Stomach (tissue), 9 donors: ENCODE measurements around the gene PATZ1. TPM values are rescaled to one million over a fixed set of nuclear protein-coding genes. Genes with fewer than 3 reads are reported as not detected.
A peak's percentile ranks its signal among the peaks of the same experiment; 100 is the strongest.

Experiments
- DNase-seq, 2 donors: peaks; one replicate each; pipeline versions ENCODE4 v3.0.0 to v3.0.0-alpha.2; 2013 to 2019
- H3K27ac ChIP-seq, 5 donors: fragments of 200-600 bp in 4 of 5; sonication (generic) in 4 of 5; one replicate each; pipeline ENCODE4 v1.5.1; 2013 to 2019; ENCODE audit warnings: mild to moderate bottlenecking in 1 of 5, moderate library complexity in 1 of 5
- H3K27me3 ChIP-seq, 3 donors: fragments of 200-600 bp; sonication (generic); one replicate each; pipeline ENCODE4 v1.5.1; 2017 to 2019; ENCODE audit warnings: mixed run types in 1 of 3
- H3K36me3 ChIP-seq, 4 donors: fragments of 200-600 bp; sonication (generic); 1 replicate in 3 of 4; 2 replicates in 1 of 4; pipeline ENCODE4 v1.5.1; 2016 to 2019
- H3K4me1 ChIP-seq, 4 donors: fragments of 200-600 bp; sonication (generic); one replicate each; pipeline ENCODE4 v1.5.1; 2016 to 2019
- H3K4me3 ChIP-seq, 4 donors: fragments of 200-600 bp; sonication (generic) in 3 of 4; one replicate each; pipeline ENCODE4 v1.5.1; 2016 to 2019; ENCODE audit warnings: mild to moderate bottlenecking in 1 of 4
- H3K9me3 ChIP-seq, 4 donors: fragments of 200-600 bp; sonication (generic); one replicate each; pipeline ENCODE4 v1.5.1; 2016 to 2019
- CTCF ChIP-seq, 7 experiments: fragments of 450-650 bp in 4 of 7; fragments of 200-600 bp in 3 of 7; sonication (generic) in 3 of 7; IDR thresholded peaks; one replicate each; pipeline ENCODE4 v1.5.1; 2016 to 2019; ENCODE audit warnings: antibody characterized with exemption in 7 of 7, control low read depth in 2 of 7, mild to moderate bottlenecking in 1 of 7
- EP300 ChIP-seq: sonication (generic); formaldehyde crosslinking; IDR thresholded peaks from one replicate; pipeline ENCODE4 v1.6.1; 2017; ENCODE audit warnings: antibody characterized with exemption
- POLR2A ChIP-seq, 4 donors: fragments of 450-650 bp; IDR thresholded peaks; one replicate each; pipeline ENCODE4 v1.6.1; 2016; ENCODE audit warnings: antibody characterized with exemption in 4 of 4, control low read depth in 2 of 4, mild to moderate bottlenecking in 1 of 4, moderate library complexity in 1 of 4
- POLR2AphosphoS5 ChIP-seq, 3 donors: sonication (generic); formaldehyde crosslinking; IDR thresholded peaks; one replicate each; pipeline ENCODE4 v1.6.1; 2016; ENCODE audit warnings: antibody characterized with exemption in 3 of 3
- WGBS, 5 donors: extraction: QIAGEN DNeasy Blood & Tissue Kit in 3 of 5; methylation state at CpG; one replicate each; pipeline versions ENCODE4 v1.1.5 to v1.1.7; 2013 to 2018; 5-methylcytosine and 5-hydroxymethylcytosine counted together
- intact Hi-C: fragments of 100-400 bp; cut with DNase I; formaldehyde crosslinking; loops from one replicate; pipeline ENCODE4 v1.15.1; 2023; ENCODE audit warnings: low total_unique reads
- polyA plus RNA-seq, 3 donors: library from polyadenylated mRNA; stranded (reverse); fragments of 200-250 nt; gene quantifications; one replicate each; pipeline ENCODE4 v1.2.3, GENCODE V29; 2013
- total RNA-seq, 5 donors: library from RNA; depleted of rRNA; stranded (reverse); fragments of >200 nt; gene quantifications; one replicate each; pipeline versions ENCODE4 v1.1.0 to v1.2.3, GENCODE V29; 2014 to 2016
- donor health status: healthy with polysubstance abuse.
- donor health status: Bipolar disorder and iron deficiency.
- donor health status: healthy.

The PATZ1 gene
- total and polyA plus RNA-seq, 8 donors, result 4.9 to 21.1 (median 14.0) TPM

DNA sequence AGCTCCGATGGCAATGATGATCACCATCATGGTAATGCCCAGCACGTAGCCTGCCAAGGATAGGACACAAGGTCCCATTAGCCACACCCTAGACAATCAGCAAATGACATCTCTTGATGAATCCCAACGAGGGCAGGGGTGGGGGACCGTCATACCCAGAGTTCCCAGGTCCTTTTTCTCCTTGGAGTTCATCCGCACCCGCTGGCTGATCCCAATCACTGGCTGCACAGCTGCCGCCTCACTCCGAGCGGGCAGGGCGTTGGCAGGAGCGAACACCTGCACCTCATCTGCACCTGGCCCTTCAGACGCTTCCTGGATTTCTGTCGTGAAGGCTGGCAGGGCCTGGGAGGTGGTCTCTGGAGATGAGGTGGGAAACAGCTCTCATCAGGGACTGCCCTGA, 56.8 kb downstream of the PATZ1 start:
- intact Hi-C loops, result no loop called here
- Histone ChIP-seq H3K9me3 (no peaks in the 10 kb centered on the region), H3K36me3 (peaks cover 23 to 53% (median 48%) of the 10 kb centered on the region in 4 donors), H3K27ac (peak overlapping the region; percentile 95 to 97 (median 95)), H3K4me3 (peak overlapping the region; percentile 56 to 70 (median 62)), H3K27me3 (no peaks in the 10 kb centered on the region), H3K4me1 (peaks cover 45 to 93% (median 68%) of the 10 kb centered on the region in 4 donors)
- peak; percentile 44 to 47 for DNase-seq
- TF ChIP-seq POLR2AphosphoS5 (IDR thresholded peaks at IDR 0.05) (no peak), POLR2A (IDR thresholded peaks at IDR 0.05) (no peak), CTCF (IDR thresholded peaks at IDR 0.05) (no peak), EP300 (no peak)
- 46 to 72% (median 63%) methylated on average over 10 to 13 of the region's 13 CpGs for WGBS, 5 donors

DNA sequence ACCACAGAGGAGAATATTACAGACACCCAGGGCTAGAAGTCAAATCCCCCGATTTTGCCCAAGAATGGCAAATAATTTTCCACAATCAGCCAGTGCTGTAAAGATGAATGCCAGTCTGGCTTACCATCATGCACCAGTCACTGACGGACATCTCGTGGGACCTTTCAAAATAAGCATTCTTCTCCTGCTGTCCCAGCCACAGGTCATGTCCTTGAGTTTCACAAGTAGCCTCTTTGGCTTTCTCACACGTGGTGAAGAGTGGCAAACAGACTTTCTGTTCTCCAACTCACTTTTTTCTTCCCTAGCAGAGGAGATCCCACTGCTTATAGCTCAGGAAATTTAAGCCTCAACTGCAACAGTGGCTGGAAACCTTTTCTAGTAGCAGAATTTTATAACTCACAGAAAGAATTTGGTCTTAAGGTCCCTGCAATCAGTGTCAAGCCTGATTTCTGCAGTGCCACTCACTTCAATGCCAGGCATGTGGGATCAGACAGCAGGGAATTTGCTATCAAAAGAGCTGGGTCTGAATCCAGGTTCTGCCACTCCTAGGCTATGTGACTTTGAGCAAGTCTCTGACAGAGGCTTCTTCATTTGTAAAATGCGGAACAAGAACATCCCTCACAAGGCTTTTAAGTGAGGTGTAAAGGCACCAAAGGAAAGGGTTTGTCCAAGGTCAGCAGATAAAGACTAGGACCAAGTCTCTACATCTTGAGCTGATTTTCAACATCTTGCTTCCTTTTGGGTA, 57.5 kb downstream of the PATZ1 start:
- Histone ChIP-seq H3K4me1 (peaks cover 48 to 94% (median 69%) of the 10 kb centered on the region in 4 donors), H3K36me3 (peaks cover 29 to 59% (median 55%) of the 10 kb centered on the region in 4 donors), H3K27ac (peak overlapping the region; percentile 32 to 97 (median 95)), H3K9me3 (no peaks in the 10 kb centered on the region), H3K27me3 (no peaks in the 10 kb centered on the region), H3K4me3 (peak overlapping the region in 3 of 4 donors; percentile 60 to 70 (median 63))
- no peak for DNase-seq
- intact Hi-C loops, result no loop called here
- WGBS, 5 donors, result 62 to 69% (median 67%) methylated on average over 5 of the region's 5 CpGs
- TF ChIP-seq CTCF (IDR thresholded peaks at IDR 0.05) (no peak), POLR2A (IDR thresholded peaks at IDR 0.05) (no peak), EP300 (no peak), POLR2AphosphoS5 (IDR thresholded peaks at IDR 0.05) (peak in 1 of 3 donors; percentile 14)

GRCh38 chr22:31287818-31288495, 58.2 kb downstream of the PATZ1 start:
- H3K4me1 ChIP-seq, result peaks cover 46 to 95% (median 65%) of the 10 kb centered on the region in 4 donors
- no peak for DNase-seq
- H3K27me3 ChIP-seq, result no peaks in the 10 kb centered on the region
- no peaks in the 10 kb centered on the region for H3K9me3 ChIP-seq
- H3K36me3 ChIP-seq, result peaks cover 36 to 67% (median 62%) of the 10 kb centered on the region in 4 donors
- peak overlapping the region; percentile 22 to 97 (median 95) for H3K27ac ChIP-seq
- intact Hi-C loops, result no loop called here
- 78 to 92% (median 89%) methylated on average over 6 of the region's 6 CpGs for WGBS, 5 donors
- H3K4me3 ChIP-seq, result peak overlapping the region in 2 of 4 donors; percentile 11 to 70
- TF ChIP-seq POLR2AphosphoS5 (IDR thresholded peaks at IDR 0.05), result peak in 1 of 3 donors; percentile 21
- no peak for TF ChIP-seq POLR2A (IDR thresholded peaks at IDR 0.05)

GRCh38 chr22:31286360-31287255, 59.5 kb downstream of the PATZ1 start:
- TF ChIP-seq CTCF (IDR thresholded peaks at IDR 0.05), result no peak
- peak; percentile 3 for TF ChIP-seq EP300
- TF ChIP-seq POLR2AphosphoS5 (IDR thresholded peaks at IDR 0.05), result peak in 1 of 3 donors; percentile 55
- TF ChIP-seq POLR2A (IDR thresholded peaks at IDR 0.05), result no peak
- Histone ChIP-seq H3K4me3 (no peak overlapping the region), H3K36me3 (peaks cover 48 to 80% (median 75%) of the 10 kb centered on the region in 4 donors), H3K4me1 (peaks cover 41 to 94% (median 59%) of the 10 kb centered on the region in 4 donors), H3K27me3 (no peaks in the 10 kb centered on the region), H3K9me3 (no peaks in the 10 kb centered on the region), H3K27ac (peak overlapping the region; percentile 50 to 97 (median 95))
- WGBS, 5 donors, result 69 to 78% (median 72%) methylated on average over 8 of the region's 8 CpGs
- intact Hi-C loops, result no loop called here
- peak in 1 of 2 donors; percentile 65 for DNase-seq
